GM12878 (cell line): ENCODE measurements around the gene GRM7.

Source experiments
- KAT2A ChIP-seq: conservative IDR thresholded peaks from 2 replicates; pipeline ENCODE4 v1.6.1; 2011; ENCODE audit warnings: low read depth, low read length; ENCODE audit not compliant: control insufficient read depth
- NRF1 ChIP-seq: conservative IDR thresholded peaks from 2 replicates; pipeline ENCODE4 v1.6.1; 2011; ENCODE audit warnings: mild to moderate bottlenecking, low read depth, low read length, improper control_type of control experiment
- POLR2A ChIP-seq: IDR thresholded peaks from 2 replicates; pipeline ENCODE4 v1.6.1; 2011; ENCODE audit warnings: low read depth, mild to moderate bottlenecking, low read length
- SIX5 ChIP-seq: IDR thresholded peaks from 2 replicates; pipeline ENCODE4 v1.6.1; 2011; ENCODE audit warnings: mild to moderate bottlenecking, low read depth, low read length, moderate library complexity; ENCODE audit not compliant: severe bottlenecking
- TF ChIP-seq, protein P1 (sequence below): fragments of 450-650 bp; conservative IDR thresholded peaks from 2 replicates; pipeline ENCODE4 v1.6.1; 2017; ENCODE audit warnings: mild to moderate bottlenecking, moderate library complexity
- TF ChIP-seq, protein P2 (sequence below), 3 experiments: IDR thresholded peaks in 2 of 3; conservative IDR thresholded peaks in 1 of 3; 2 replicates each; pipeline ENCODE4 v1.5.1; 2011; ENCODE audit warnings: low read depth in 3 of 3, low read length in 3 of 3, mild to moderate bottlenecking in 3 of 3, control low read depth in 2 of 3, moderate library complexity in 2 of 3, inconsistent platforms in 1 of 3, mixed read lengths in 1 of 3; ENCODE audit not compliant: control insufficient read depth in 2 of 3, insufficient read depth in 1 of 3; ENCODE audit errors: extremely low read depth in 1 of 3

DNA sequence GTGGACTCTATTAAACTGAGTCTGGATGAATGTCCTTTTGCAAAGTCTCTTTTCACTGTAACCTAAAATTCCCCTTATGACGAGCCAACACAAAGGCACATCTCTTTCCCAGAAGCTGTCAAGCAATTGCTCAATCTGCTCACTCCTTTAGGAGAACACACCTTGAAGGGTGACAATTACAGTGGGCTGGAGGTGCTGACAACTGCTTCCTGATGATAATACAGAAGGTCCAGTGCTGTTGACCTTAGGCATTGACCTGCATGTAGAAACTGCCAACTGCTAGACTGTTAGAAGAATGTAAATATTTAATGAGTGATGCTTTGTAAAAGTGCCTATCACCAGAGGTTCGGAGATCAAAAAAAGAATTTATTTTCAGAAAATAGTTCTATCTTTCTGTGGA, 757.7 kb downstream of the GRM7 start:
- TF ChIP-seq, protein P1, sequence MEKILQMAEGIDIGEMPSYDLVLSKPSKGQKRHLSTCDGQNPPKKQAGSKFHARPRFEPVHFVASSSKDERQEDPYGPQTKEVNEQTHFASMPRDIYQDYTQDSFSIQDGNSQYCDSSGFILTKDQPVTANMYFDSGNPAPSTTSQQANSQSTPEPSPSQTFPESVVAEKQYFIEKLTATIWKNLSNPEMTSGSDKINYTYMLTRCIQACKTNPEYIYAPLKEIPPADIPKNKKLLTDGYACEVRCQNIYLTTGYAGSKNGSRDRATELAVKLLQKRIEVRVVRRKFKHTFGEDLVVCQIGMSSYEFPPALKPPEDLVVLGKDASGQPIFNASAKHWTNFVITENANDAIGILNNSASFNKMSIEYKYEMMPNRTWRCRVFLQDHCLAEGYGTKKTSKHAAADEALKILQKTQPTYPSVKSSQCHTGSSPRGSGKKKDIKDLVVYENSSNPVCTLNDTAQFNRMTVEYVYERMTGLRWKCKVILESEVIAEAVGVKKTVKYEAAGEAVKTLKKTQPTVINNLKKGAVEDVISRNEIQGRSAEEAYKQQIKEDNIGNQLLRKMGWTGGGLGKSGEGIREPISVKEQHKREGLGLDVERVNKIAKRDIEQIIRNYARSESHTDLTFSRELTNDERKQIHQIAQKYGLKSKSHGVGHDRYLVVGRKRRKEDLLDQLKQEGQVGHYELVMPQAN = no peak
- TF ChIP-seq KAT2A (no peak), NRF1 (no peak), POLR2A (no peak), SIX5 (no peak)
- TF ChIP-seq, protein P2, sequence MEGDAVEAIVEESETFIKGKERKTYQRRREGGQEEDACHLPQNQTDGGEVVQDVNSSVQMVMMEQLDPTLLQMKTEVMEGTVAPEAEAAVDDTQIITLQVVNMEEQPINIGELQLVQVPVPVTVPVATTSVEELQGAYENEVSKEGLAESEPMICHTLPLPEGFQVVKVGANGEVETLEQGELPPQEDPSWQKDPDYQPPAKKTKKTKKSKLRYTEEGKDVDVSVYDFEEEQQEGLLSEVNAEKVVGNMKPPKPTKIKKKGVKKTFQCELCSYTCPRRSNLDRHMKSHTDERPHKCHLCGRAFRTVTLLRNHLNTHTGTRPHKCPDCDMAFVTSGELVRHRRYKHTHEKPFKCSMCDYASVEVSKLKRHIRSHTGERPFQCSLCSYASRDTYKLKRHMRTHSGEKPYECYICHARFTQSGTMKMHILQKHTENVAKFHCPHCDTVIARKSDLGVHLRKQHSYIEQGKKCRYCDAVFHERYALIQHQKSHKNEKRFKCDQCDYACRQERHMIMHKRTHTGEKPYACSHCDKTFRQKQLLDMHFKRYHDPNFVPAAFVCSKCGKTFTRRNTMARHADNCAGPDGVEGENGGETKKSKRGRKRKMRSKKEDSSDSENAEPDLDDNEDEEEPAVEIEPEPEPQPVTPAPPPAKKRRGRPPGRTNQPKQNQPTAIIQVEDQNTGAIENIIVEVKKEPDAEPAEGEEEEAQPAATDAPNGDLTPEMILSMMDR (IDR thresholded peaks at IDR 0.05 in 2 of 3, conservative IDR thresholded peaks at IDR 0.05 in 1 of 3; ENCODE audit: control insufficient read depth in 2 of 3, extremely low read depth in 1 of 3, insufficient read depth in 1 of 3, low read depth in 3 of 3, low read length in 3 of 3) = no peak
